NCI-H460 (cell line): ENCODE results near the gene PDGFA. TPM values are rescaled to one million over a fixed set of nuclear protein-coding genes. Genes with fewer than 3 reads are reported as not detected.

ENCODE experiments used
- DNase-seq: peaks from one replicate; pipeline ENCODE4 v3.0.0-alpha.2; 2016; ENCODE audit warnings: low read depth; ENCODE audit errors: extremely low read depth
- total RNA-seq: library from RNA; depleted of rRNA; stranded (reverse); fragments of >200 nt; shearing (Covaris generic); gene quantifications from 2 replicates; pipeline ENCODE4 v1.2.3, GENCODE V29; 2014

The PDGFA gene
- total RNA-seq, 1 experiment from 2014 or later = 20.3 TPM

DNA sequence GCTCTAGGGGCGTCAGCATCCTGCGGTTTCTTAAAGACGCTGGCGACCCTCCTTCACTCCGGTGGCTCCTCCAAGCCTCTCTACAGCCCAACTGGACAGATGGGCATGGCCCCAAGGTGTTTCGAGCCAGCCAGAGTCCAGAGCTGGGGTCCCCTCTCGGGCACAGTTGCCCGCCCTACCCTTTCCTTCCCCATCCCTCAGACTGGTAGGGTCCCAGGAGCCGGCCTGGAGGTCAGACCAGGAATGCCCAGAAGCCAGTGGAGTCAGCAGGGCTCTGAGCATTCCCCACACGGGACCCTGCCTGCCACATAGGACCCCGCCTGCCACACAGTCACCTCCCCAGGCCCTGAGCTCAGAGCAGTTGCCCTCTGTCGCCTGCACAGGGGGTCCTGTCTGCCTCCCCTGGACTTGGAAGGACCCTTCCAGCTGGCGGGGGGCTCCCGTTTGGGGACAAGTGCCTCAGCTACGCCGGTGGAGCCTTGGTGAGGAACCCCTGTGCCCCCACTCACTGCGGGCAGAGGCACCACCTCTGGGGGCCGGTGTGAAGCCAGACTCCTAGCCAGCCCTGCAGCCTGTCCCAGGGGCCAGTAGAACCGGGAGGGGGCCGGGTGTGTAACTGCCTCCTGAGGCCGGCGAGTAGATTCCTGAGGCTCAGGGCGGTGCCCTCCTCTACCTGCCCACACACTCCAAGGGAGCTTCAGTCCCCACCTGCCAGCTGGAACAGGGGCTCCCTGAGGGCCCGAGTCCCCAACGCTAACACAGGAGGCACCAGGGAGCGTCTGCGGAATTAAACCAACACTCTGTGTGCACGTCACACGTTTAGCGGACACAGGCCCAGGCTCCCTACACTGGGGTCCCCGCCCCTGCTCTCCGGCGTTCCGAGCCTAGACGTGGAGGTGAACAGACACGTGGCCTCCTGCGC, 19.4 kb upstream of the PDGFA start:
- no peak for DNase-seq

- DNase-seq = peak; percentile 83
Measured at GRCh38 chr7:537911-538634, 18.4 kb upstream of the PDGFA start.

- DNase-seq = no peak
Measured at GRCh38 chr7:536231-536630, 16.6 kb upstream of the PDGFA start.

DNA sequence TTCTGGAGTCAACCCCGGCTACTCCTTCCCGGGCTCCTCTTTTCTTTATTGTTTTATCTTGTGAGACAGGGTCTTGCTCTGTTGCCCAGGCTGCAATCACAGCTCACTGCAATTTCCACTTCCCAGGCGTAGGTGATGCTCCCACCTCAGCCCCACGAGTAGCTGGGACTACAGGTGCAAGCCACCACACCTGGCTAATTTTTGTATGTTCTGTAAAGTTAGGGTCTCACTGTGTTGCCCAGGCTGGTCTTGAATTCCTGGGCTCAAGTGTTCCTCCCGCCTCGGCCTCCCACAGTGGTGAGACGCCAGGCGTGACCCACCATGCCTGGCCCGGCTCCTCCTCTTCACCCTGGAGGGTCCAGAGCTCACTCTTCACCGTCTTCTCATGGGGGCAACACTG, 15.3 kb upstream of the PDGFA start:
- DNase-seq = no peak

DNA sequence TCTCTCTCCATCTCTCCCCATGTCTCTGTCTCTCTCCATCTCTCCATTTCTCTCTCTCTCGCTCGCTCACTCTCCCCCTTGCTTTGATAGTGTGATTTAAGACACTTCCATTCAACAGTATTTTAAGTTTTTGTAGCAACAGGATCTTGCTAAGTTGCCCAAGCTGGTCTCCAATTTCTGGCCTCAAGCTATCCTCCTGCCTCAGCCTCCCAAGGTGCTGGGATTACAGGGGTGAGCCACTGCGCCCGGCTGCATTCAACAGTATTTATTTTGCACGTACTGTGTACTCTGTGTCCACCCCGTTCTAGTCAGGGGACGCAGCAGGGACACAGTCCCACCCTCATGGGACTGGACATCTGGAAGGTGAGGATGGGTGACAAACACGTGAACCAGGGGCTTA, 14.4 kb upstream of the PDGFA start:
- DNase-seq = no peak

- no peak for DNase-seq
Measured at GRCh38 chr7:533266-533665, 13.6 kb upstream of the PDGFA start.

- no peak for DNase-seq
Measured at GRCh38 chr7:532379-533143, 12.9 kb upstream of the PDGFA start.

- no peak for DNase-seq
Measured at GRCh38 chr7:531777-532176, 12.1 kb upstream of the PDGFA start.

DNA sequence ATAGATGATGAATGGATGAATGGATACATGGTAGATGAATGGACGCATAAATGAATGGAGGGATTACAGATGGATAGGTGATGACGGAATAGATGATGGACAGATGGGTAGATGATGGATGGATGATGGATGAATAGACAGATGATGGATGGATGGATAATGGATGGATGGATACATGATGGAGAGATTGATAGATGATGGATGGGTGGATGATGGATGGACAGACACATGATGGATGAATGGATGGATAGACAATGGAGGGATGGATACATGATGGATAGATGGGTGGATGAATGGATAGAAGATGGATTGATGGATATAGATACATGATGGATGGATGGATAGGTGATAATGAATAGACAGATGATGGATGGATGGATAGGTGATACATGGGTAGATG, 8.8 kb upstream of the PDGFA start:
- no peak for DNase-seq

DNA sequence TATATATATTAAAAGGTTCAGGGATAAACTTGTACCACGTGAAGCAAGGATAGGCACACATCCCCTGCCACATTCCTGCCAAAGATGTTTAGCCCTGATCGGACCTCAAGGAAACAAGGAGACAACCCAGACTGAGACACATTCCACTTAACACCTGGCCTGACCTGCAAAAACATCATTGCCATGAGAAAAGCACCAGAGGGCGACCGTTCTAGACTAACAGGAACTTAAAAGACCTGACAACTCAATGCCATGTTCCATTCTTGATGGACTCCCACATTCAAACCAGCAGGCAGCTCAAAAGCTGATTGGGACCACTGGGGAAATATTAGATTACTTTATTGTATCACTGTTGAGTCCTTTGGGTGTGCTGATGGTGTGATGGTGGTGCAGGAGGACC, 8.1 kb upstream of the PDGFA start:
- DNase-seq = no peak

DNA sequence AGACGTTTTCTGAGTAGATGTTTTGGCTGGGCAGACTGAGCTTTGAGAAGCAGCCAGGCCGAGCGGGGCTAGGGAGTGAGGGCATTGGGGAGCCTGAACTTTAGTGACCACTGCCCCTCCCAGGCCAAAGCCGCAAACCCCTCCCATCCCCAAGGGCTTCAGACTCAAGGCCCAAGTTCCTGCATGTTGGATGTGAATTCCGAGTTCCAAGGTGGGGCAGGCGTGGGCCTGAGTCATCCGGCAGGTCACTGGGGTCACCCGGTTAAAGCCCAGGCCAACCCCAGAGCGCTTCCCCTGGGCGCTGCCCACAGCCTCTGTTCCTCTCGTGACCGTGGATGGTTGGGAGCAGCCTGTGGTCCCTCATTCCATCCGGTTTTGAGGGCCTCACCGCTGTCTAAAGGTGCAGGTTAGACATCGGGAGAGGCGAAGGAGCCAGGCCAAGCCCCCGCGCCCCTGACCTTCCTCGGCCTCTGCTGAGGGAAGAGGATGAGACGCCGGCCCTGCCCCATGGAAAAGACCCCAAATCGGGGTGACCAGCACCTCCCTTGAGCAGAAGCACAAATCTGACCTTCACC, 6.9 kb upstream of the PDGFA start:
- DNase-seq = no peak

GRCh38 chr7:525740-526139, 6.1 kb upstream of the PDGFA start:
- DNase-seq = no peak

- DNase-seq = no peak
Measured at GRCh38 chr7:524800-525199, 5.2 kb upstream of the PDGFA start.

DNA sequence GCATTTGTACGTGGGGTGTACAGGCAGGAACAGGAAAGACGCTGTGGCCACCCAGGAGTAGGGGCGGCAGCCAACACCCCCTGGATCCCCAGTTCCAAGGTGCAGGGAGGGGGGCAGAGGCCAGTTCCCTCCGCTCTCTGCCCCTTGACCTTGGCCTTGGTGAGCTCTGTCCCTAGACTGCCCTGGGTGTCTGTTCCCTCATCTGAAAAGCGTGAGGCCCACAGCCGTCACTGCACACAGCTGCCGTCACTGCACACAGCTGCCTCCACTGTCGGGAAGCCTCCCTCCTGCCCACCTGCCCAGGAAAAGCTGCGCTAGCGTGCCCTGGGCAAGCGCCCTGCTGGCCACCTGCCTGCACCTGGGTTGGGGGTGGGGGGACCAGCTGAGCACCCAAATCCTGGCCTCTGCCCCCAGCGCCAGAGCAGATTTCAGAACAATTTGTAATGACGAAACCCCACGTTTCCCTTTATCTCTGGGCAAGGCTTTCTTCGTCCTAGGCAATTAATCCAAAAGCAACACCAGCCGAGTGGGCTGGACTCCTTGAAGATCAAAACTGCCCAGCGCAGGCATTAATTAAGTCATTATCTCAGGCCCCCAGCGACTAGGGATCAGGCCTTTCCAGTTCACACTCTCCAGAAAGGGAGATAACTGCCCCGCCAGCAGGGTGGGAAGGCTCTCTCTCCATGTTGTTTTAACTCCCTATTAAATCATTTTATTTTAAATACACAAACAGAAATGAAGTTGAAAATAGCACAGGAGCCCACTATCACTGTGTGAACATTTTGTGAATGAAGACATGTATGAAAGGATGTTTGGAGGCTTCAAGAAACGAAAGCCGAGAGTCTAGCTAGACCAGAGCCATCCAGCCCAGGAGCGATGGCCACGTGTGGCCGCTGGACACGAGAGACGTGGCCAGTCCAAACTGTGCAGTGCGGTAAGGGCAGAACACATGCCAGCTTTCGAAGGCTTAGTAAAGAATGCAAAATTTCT, 4.0 kb upstream of the PDGFA start:
- no peak for DNase-seq

DNA sequence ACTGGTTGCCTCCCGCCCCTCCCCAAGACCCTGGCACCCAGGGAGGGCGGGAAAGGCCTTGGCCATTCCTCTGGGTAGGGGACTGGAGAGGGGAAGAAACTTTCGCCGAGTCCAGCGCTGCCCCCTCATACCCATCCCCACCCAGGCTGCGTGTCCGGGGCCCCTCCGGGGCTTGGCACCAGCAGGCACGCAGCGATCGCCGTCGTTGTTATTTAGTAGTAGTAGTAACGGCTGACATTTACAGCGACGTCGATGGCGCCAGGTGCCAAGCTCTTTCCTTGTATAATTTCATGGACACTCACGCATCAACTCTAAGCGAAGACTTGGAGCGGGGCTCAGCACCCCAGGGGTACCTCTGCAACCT, 3.3 kb upstream of the PDGFA start:
- no peak for DNase-seq

DNA sequence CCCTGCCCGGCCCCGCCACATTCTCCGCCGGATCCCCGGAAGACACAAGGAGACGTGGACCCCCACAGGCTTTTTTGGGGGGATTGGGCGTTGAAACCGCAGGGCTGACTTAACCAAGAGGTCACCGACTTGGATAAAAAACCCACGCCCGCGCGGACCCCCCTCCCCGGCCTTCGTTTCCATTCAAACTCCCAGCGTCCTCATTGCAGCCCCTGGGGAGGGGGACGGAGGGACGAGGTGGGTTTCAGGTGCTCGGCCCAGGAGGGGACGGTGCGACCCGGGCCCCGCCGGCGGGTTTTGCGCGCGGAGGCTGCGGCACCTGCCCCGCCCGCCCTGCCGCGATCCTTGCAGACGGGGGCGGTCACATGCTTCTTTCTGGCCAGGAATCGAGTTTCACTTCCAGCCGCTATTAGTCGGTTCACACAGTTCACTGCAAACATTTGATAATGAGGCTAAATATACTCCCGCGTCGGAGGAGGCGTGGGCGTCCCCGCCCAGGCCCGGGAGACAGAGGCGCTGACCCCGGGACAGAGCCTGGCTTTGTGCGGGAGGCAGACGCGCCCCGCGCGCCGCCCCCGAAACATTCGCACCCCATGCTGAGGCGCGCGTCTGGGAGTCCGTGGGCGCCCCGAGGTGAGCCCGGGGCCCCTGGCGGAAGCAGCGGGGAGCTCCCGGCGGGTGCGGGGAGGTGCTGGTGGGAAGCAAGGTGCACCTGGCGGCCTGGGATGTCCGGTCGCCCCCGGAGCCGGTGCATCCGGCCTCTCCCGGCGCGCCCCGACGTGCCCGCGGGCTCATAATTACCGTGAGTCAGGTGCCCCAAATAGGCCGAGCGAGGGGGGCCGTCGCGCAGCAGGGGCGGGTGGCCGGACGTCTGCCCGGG, 2.7 kb upstream of the PDGFA start:
- DNase-seq = no peak

DNA sequence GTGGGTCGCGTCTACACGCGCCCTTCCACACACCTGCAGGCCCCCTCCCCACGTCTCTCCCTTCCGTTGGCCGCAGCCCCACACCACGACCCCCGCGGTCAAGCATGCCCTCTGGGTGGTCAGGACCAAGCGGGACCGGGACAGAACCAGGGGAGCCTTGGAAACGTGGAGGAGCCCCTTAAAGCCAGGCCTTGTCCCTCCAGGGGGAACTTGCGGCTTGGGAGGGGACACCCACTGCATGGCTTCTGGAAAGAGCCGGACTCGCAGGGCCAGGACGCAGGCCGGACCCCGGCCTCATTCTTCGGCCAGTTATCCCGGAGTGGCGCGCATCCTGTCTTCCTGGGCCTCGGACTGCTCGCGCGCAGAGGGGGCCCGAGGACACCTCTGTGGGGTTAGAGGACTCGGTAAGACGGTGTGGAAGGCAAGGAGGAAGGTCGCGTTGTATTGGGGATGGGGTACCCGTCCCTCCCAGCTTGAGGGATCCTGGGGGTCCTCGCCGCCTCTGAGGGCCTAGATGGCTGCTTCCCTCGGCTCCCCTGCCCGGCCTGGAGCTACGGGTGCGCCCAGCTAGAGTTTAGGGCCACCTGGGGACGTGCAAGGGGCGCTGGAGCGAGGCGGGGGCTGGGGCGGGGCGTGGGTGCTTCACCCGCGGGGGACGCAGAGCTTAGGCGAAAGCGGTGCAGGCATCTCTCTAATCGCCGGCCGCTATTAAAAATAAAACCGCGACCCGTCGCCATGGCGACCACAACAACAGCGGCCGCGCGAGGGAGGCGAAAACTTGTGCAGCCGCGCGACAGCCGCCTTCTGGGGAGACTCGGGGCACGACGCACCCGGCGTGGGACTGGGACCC, 1.8 kb upstream of the PDGFA start:
- DNase-seq = no peak
